HG03159 (cell line): ENCODE measurements around the gene CRADD.
A peak's percentile ranks its signal among the peaks of the same experiment; 100 is the strongest.
"Not testable (repeated sequence)": the region's sequence is repeated elsewhere in the genome, so short reads cannot be mapped to it uniquely, and the experiment has no call there.

Experiments used
- ATAC-seq: cut with Tn5 transposase; IDR thresholded peaks from one replicate; pipeline ENCODE4 v1.9.1; 2021; ENCODE audit warnings: mild to moderate bottlenecking, moderate library complexity; ENCODE audit not compliant: unreplicated experiment

CRADD gene

DNA sequence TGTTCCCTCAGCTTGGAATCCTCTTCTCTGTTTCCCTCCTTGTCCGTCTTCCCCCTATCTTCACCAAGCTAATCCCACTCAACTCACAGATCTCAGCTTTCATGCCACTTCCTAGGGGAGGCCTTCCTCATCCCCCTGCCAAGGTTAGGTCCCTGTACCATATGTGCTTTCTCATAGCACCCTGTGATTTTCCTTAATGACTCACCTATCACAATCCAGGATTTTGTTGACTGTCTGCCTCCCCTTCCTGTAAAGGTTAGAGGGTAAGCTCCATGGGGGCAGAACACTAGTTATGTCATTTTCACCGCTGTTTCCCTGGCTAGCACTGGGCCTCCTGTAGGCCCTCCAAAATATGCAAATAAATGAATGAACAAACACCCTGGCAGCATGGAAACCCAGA lies 57.6 kb downstream of the CRADD start:
- no peak for ATAC-seq

DNA sequence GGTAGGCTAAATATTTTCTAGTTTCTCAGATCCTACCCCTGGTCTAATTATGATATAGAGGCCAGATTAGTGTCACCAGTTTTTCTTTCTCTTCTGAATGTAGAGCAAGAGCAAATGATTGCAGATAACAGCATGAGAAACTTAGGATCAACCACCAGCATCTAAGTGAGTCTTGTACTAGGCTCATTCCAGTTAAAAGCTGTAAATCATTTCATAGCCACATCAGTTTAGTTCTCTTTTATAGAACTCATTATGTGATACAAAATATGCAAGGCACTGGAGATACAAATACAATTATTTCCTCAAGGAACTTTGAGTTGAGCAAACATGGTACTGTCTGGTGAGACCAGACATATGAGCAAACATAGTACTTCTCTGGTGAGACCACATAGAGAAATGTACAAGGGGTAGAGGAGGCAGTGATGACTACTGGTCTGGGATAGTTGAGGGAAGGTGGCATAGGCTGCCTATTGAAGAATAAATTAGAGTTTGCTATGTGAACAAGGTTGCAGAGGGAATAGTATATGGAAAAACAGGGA lies 59.5 kb downstream of the CRADD start:
- ATAC-seq, result no peak

DNA sequence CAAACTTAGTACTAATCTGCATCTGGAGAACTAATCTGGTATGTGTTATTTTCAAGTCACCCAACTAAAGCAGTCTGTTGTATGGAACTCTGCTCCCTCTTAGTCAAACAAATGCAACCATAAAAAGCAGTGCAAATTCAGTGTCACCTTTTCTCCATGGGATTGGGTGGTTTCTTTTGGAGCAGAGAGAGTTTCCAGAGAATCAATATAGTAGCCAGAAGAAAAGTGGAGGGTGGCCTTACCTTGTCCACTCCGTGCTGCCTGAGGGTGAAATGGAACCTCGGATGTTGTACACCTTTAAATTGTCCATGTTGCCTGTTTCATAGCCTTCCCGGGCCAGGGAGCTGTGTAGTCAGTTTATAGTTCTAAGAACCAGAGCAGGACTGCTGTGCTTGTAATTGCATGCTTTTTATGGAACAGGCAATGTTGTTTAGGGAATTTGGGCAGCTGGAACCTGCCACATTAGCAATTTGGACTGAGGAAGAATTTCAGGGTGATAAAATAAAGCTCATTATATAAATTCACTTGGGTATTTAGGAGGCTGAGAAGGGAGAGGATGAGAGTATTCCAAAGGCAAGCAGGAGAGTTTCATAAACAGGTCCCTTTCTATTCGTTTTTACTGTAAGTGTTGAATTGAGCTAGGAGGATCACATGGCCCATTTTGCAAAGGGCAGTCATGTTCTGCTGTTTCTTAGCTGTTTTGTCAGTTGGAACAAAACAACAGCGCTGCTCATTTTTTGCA lies 60.5 kb downstream of the CRADD start:
- no peak for ATAC-seq

DNA sequence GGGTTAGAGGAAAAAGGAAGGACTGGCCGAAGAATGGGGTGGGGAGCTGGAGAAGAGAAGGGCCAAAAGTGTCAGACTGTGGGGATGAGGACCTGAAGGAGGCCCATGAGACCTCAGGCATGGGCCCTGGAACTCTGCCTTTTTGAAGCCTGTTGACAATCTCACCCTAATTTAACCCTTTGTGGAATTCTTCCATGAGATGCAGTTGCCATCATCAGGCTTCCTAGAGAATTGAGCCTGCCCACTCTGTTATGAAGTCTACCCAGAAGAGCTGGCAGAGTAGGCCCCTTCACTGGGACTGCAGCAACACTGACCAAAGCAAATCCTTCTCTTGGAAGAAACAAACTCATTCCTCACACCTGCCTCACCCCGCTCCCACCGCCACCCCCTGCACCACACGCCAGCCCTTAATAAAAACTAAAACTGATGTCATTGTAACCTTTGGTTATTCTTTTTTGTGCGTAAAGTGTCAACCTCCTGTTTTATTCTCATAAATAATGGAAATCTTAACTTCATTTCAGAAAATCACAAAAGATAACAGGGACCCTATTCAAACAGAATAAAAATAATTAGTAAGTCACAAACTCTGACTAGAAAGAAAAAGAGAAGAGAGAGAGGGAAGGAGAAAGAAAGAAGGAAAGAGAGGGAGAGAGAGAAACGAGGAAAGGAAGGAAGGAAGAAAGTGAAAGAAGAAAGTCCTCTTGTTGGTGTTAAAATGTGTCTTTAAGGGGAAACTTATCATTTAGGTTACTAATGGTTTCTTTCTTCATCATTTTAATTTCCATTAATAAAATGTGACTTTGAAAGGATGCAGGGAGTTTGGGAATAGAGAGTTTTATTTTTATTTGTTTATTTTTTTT lies 61.3 kb downstream of the CRADD start:
- no peak for ATAC-seq

DNA sequence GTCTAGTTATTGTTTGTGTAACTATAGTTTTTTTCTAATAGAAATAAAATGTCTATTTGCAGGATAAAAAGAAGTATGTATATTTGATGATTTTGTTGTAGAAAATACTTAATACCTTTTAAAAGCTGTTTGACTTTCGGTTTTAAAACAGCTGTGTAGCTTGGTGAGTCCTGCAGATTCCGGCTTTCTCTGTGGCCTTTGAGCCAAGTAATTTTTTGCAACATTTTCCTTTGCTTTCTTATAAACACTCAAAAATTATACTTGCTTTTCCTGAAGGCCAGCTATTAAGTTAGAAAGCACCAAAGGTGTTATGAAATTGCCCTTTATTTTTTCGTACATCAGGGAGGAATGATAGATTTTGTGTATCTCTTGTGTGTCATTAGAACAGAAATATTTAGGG lies 63.6 kb downstream of the CRADD start:
- ATAC-seq, result no peak

DNA sequence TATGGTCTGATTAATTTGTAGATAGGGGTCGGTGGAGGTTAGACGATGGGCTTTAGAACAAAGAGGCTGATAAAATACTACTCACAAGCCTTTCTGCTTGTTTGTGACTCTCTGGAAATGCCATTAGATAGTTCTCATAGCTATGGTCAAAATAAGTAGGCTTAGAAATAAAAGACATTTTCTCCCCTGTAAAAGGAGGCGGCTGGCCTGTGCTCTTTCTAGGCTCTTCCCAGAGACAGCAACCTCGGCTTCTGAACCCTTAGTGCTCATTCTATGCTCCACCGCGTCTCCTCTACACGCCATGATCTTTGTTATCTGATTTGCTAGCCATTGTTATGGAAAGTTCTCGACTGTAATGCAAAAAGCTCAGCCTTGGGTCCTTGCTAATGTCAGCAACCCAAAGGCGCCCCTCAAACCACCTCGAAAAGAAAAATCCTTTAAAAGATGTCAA lies 64.5 kb downstream of the CRADD start:
- peak; percentile 43 for ATAC-seq

DNA sequence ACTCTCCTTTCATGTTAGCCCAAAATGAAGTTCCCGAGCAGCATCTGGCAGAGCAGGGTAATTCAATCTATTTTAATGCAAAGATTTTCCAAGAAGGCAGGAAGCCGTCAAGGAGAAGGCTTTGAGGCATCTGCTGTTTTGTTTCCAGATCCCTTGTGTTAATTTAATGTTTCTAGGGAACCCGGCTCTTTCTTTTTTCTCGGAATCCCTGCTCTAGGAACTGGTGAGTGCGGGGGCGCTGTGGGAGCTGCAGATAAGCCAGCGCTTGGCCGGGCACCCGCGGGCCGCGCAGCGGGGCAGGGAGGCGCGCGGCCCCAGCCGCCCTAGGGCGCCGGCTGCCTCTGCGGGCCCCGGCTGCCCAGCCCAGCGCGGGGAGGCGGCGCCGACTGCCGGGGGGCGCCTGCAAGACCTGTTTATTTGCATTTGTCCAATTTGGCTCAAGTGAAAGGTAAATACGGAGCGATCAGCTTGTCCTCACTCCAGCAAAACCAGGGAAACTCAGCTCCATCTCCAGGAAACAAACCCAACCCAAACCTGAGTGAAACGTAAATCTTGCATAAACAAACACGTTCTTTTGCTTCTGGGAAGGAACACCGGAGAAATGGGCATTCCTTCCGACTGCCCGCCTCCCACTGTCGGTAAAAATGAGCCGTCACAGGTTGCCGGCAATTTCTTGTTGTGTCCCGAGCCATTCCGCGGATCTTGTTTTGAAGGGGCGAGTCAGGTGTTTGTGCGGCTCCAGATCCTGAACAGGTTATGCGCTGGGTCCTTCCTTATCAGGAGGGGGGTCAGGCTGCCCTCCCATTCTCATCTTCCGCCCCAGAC lies 65.1 kb downstream of the CRADD start:
- peak; percentile 84 for ATAC-seq

DNA sequence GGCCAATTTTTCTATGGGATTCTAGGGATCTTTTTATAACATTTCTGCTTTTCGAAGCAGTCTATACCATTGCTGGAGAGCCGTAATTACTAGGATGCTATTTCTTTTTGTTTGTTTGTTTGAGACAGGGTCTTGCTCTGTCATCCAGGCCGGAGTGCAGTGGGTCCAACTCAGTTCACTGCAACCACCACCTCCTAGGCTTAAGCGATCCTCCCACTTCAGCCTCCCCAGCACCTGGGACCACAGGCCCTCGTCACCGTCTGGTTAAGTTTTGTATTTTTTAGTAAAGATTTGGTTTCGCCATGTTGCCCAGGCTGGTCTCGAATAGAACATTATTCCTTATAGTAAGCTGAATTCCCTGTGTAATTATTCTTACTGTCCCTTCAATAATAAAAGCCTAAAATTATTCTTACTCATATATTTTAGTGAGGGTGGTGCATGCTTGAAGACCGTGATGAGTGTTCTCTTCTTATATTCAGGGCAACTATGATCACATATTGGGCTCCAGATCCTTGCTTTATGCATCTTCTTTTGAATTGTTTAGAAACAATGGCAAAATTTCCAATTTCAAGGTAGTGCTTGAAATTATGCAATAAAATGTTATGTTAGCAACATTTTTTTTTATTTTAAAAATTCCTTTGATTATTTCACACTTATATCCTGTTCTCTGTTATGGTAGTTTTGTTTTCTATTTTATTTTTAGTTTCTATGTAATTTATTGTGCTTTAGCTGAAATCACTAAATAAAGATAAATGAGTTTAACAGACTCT lies 66.2 kb downstream of the CRADD start:
- ATAC-seq, result no peak

DNA sequence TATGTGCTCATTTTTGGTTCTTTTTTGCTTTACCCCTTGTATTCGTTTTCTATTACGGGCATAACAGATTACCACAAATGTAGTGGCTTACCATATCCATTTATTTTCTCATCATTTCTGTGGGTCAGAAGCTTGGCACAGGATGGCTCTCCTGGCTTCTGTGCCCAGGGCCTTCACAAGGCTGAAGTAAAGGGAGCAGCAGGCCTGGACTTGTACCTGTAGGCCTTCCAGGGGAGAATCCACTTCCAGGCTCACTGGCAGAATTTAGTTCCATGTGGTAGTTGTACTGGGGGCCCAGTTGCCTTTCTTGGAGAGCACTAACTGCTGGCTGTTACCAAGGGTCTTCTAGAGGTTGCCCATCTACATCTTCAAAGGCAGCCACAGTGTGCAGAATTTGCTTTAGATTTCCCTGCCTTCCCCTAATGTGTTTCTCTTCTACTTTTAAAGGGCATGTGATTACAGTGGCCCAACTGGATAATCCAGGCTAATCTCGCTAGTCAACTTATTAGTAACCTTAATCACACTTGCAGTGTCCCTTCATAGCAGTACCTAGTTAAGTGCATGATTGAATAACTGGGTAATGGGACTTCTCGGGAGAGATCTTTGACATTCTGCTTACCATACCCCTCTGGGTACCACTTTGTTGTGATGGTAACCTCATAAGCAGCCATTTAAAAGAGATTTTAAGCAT lies 67.0 kb downstream of the CRADD start:
- ATAC-seq, result no peak

DNA sequence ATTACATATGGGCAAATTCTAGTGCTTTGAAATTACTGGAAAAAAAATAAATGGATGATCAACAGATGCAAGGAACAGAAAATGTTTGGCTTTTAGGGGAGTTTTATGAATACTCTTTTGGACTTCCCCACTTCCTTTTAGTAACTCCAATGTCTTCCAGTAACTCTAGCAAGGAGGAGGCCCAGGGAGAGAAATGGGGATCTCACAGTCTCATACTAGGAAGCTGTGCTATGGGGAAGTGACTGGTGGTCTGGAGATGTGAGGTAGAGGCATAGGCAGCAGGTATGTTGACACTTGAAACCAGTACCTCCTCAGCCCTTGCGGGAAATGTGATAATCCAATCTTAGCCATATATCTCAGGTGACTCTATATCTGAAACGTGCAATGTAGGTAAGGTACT lies 68.1 kb downstream of the CRADD start:
- ATAC-seq, result no peak

DNA sequence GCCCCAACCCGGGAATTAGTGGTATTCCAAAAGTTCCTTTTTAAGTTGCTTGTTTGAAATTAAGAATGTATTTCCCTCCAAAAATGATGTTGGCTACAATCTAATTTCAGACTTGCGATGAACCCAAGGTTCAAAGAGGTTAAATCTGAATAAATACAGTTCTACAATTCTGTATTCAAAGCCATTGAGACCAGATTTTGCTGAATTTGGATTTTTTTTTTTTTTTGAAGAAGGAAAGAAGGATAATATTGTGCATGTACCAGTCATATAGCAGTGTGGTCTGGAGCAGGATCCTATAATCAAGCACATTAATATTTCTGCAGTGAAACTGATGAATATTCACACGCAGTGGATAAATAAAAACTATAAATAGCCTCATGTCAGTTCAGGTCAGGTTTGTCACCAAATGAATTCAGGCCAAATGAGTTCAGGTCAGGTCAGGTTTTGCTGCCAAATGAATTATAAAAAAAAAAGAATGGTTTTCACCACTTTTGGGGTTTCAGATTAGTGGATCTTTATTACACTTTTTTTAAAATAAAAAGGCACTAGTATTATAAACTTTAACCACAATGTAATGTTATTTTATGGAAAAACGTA lies 69.5 kb downstream of the CRADD start:
- no peak for ATAC-seq

DNA sequence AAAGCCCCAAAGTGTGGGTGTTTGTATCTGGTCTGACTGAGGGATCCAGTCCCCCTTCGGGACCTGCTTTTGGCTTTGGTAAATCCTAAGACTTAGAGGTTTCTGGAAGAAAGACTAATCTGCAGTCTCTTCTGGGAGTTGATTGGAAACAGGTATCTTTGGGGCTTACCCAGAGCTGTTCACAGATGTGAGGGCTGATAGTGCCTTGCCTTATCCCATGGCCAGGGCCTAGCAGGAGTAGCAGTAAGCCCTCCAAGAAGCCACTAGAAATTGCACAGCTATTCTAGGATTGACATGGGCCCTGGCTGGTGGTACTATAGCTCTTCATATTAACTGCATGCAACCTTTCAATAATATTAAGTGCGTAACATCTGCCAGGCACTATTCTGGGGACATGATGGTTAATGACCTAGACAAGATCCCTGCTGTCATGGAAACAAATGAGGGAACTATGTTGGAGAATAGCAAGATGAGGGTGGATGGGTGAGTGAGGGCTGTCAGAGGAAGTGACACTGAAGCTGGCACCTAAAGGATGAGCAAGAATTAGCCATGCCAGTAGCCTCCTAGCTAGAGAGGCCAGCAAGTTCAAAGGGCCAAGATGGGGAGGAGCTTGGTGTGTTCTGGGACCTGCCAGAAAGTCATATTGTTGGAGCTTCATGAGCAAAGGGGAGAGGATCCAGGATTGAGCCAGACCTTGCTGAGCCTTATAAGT lies 71.7 kb downstream of the CRADD start:
- ATAC-seq, result no peak

DNA sequence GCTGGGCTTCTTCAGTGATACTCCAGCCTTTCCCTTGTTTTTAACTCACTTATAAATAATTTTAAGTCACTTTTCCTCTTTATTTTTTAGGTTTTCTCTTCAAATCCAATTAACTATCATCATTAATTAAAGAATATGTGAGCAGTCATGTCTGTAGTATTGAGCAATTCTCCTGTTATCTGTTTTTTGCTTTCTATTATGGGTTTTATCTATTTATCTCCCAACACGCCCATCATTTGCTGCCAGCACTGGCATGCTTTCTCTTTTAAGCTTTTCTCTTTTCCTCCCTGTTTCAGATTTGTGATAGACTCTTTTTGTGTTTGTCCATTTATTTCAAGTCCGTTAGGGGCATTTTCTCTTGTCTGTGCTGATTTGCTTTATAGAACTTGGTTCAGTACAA lies 72.3 kb downstream of the CRADD start:
- no peak for ATAC-seq

DNA sequence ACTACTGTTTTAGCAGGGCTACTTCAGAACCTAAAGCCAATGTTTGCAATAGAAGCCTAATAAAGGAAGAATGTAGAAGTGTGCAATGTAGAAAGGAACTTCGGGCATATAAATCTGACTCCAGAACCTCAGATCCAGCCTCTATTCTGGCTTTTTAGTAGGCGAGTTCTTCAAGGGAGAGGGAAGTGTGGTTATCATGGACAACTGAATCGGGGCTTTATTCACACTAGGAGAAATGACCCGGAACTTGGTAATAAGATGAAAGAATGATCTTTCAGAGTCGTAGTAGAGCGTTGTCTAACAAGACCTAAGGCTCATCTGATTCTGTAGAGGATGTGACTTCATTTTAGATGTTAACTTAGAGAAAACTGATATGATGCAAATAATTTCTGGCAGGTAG lies 72.9 kb downstream of the CRADD start:
- no peak for ATAC-seq

DNA sequence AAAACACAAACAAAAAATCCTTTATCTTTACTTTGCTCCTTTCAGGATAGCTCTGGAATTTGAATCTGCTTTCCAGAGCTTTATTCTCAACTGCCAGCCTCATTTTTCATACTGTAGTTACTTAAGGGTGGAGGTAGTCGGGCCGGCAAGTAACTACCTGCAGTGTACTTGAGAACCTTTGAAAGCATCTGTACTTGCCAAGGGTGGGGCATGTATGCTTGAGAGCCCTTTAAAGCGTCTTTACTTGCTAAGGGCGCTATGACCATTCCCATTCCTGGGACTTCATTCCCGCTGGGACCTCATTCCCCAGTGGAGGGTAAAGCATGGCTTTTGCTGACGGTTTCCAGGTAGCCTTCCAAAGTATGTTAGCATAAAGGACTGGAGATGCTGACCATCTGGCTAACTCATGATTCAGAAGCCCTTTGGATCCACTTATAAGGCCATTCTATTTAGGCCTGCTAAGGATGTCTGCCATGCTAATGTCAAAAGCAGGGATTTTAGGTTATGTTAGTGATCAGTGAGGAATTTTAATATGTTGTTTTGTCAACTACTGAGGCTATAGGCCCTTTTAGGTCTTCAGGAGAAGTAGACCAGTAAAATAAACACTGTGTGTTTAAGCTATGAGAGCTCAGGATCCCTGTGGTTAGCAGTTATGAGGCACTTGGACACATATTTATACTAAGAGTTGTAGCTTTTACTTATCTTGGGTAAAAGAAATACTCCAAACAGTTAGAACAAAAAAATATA lies 74.9 kb downstream of the CRADD start:
- no peak for ATAC-seq

DNA sequence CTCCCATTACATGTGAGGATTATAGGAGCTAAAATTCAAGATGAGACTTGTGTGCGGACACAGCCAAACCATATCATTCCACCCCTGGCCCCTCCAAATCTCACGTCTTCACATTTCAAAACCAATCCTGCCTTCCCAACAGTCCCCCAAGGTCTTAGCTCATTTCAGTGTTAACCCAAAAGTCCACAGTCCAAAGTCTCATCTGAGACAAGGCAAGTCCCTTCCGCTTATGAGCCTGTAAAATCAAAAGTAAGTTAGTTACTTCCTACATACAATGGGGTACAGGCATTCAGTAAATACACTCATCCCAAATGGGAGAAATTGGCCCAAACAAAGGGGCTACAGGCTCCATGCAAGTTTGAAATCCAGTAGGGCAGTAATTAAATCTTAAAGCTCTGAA lies 76.1 kb downstream of the CRADD start:
- no peak for ATAC-seq

DNA sequence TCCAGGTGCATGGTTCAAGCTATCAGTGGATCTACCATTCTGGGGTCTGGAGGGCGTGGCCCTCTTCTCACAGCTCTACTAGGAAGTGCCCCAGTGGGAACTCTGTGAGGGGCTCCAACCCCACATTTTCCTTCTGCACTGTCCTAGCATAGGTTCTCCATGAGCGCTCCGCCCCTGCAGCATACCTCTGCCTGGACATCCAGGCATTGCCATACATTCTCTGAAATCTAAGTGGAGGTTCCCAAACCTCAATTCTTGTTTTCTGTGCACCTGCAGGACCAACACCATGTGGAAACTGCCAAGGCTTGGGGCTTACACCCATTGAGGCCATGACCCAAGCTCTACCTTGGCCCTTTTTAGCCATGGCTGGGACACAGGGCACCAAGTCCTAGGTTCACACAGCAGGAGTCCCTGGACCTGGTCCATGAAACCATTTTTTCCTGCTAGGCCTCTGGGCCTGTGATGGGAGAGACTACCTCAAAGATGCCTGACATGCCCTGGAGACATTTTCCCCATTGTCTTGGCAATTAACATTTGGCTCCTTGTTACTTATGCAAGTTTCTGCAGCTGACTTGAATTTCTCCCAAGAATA lies 76.8 kb downstream of the CRADD start:
- ATAC-seq, result no peak

DNA sequence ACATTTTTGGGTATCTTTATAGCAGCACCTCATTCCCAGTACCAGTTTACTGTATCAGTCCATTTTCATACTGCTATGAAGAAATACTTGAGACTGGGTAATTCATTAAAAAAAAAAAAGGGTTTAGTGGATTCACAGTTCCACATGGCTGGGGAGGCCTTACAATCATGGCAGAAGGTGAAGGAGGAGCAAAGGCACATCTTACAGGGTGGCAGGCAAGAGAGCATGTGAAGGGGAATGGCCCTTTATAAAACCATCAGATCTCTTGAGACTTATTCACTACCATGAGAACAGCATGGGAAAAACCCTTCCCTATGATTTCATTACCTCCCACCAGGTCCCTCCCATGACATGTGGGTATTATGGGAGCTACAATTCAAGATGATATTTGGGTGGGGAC lies 77.7 kb downstream of the CRADD start:
- ATAC-seq, result not testable (repeated sequence)
